Chondrocyte (in vitro differentiated cells): Measurements from ENCODE around the gene LIM2. TPM values are rescaled to one million over a fixed set of nuclear protein-coding genes. Genes with fewer than 3 reads are reported as not detected.
A peak's percentile ranks its signal among the peaks of the same experiment; 100 is the strongest.
"Not testable (repeated sequence)": the region's sequence is repeated elsewhere in the genome, so short reads cannot be mapped to it uniquely, and the experiment has no call there.

ENCODE experiments used
- DNase-seq: peaks from one replicate; pipeline ENCODE4 v3.0.0; 2021; ENCODE audit warnings: mixed read lengths, low spot score
- H3K27ac Mint-ChIP-seq: one replicate; pipeline ENCODE4 v1.8.0; 2021; ENCODE audit warnings: mild to moderate bottlenecking, moderate library complexity, mixed read lengths; ENCODE audit not compliant: unreplicated experiment
- H3K27me3 Mint-ChIP-seq: 2 replicates; pipeline ENCODE4 v1.8.0; 2021; ENCODE audit warnings: low read depth, mixed read lengths
- H3K36me3 Mint-ChIP-seq: 2 replicates; pipeline ENCODE4 v1.8.0; 2021; ENCODE audit warnings: low read depth, mixed read lengths
- H3K4me1 Mint-ChIP-seq: 2 replicates; pipeline ENCODE4 v1.8.0; 2021; ENCODE audit warnings: low read depth, mild to moderate bottlenecking, mixed read lengths
- H3K4me3 Mint-ChIP-seq: one replicate; pipeline ENCODE4 v1.8.0; 2021; ENCODE audit warnings: mild to moderate bottlenecking, moderate library complexity, mixed read lengths; ENCODE audit not compliant: unreplicated experiment
- H3K9me3 Mint-ChIP-seq: 2 replicates; pipeline ENCODE4 v1.8.0; 2021; ENCODE audit warnings: low read depth, mixed read lengths
- total RNA-seq: library from RNA; stranded (reverse); gene quantifications from 3 replicates; pipeline ENCODE4 v1.2.1, GENCODE V29; 2021
- TF ChIP-seq, protein P1 (sequence below): fragments of 200-600 bp; sonication (generic); IDR thresholded peaks from 2 replicates; pipeline ENCODE4 v1.5.0; 2021; ENCODE audit warnings: antibody characterized with exemption, mild to moderate bottlenecking, moderate library complexity

LIM2 gene
- total RNA-seq, 1 donor from 2014 or later = not detected

DNA sequence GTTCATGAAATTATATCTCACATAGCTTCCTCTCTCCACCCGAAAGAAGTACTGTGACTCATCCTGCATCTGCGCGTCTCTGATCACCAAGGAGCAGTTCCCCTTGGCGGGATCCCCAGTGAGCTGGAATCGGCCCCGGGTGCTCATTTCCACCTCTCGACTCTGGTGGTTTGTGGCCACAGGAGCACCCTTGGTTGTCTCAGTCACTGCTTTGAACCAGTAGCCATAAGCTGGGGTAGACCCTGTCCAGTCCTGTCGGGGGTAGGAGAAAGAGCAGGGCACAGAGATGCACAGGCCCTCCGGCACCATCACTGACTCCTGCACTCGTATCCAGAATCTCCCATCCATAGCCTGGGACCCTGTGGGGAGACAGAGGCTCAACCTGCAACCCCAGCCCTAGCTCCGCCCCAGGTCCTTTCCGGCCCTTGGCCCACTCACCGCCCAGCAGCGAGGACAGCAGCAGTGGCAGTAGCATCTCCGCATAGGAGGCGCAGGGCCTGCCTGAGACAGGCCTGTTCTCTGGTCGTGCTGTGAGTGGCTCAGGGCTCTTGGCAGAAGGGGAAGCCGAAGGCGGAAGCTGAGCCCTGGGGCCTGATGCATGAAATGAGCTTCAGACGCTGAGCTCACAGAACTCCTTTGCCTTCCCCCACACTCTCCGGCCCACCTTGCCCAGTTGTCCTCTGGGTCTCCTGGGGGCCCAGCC lies 29.5 kb upstream of the LIM2 start, which contains the start of gene SIGLEC10:
TSS of gene SIGLEC10 (minus strand) at position 536 of the 703 bp plus-strand sequence. CDS start at position 475, 61 bp downstream.
- no peak for DNase-seq
- Mint-ChIP-seq H3K36me3 (no peaks in the 10 kb centered on the region), H3K27me3 (no peaks in the 10 kb centered on the region), H3K4me3 (no peak within 1 kb of the TSS), H3K9me3 (no peaks in the 10 kb centered on the region), H3K27ac (no peak within 1 kb of the TSS), H3K4me1 (no peaks in the 10 kb centered on the region)
- TF ChIP-seq, protein P1, sequence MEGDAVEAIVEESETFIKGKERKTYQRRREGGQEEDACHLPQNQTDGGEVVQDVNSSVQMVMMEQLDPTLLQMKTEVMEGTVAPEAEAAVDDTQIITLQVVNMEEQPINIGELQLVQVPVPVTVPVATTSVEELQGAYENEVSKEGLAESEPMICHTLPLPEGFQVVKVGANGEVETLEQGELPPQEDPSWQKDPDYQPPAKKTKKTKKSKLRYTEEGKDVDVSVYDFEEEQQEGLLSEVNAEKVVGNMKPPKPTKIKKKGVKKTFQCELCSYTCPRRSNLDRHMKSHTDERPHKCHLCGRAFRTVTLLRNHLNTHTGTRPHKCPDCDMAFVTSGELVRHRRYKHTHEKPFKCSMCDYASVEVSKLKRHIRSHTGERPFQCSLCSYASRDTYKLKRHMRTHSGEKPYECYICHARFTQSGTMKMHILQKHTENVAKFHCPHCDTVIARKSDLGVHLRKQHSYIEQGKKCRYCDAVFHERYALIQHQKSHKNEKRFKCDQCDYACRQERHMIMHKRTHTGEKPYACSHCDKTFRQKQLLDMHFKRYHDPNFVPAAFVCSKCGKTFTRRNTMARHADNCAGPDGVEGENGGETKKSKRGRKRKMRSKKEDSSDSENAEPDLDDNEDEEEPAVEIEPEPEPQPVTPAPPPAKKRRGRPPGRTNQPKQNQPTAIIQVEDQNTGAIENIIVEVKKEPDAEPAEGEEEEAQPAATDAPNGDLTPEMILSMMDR = no peak

DNA sequence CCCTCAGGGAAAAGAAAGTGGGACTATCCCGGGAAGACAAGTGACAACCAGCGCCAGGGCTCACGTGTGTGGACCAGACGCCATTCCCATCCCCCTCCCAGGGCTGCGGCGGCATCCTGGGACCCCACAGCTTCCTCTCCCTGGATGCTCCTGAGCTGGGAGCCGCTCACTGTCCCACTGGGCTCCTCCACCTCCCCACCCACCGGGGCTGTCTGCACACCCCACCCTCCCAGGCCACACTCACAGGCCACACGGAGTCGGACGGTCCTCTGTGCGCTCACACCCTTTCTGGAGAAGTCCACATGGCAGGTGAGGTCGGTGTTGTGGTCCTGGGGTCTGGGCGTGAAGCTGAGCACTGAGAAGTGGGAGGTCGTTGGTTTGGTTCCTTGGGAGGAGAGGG lies 28.6 kb upstream of the LIM2 start:
- H3K36me3 Mint-ChIP-seq, H3K4me1 Mint-ChIP-seq, H3K4me3 Mint-ChIP-seq, H3K27me3 Mint-ChIP-seq, H3K9me3 Mint-ChIP-seq, DNase-seq, H3K27ac Mint-ChIP-seq: not testable (repeated sequence)

DNA sequence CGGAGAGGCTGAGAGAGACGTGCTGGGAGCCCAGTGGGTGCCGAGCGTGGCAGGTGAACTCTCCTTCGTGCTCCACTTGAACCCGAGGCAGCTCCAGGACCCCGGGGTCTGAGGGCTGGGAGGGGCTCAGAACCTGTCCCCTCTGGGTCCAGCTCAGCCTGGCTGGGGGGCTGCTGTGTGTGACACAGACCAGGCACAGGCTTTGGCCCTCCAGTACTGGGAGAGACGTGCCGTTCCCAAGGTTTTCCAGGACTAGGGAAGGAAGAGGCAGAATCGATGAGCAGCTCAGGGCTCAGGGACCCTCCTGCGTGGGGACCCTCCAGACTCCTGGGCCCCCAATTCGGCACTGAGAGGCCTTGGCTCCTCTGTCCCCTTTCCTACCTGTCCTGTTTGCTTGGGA lies 27.4 kb upstream of the LIM2 start:
- H3K27ac Mint-ChIP-seq = no peak overlapping the region
- DNase-seq = no peak
- no peaks in the 10 kb centered on the region for H3K36me3 Mint-ChIP-seq
- no peak overlapping the region for H3K4me3 Mint-ChIP-seq
- peaks cover 2% of the 10 kb centered on the region for H3K27me3 Mint-ChIP-seq
- TF ChIP-seq, protein P1 = no peak
- H3K9me3 Mint-ChIP-seq = no peaks in the 10 kb centered on the region
- no peaks in the 10 kb centered on the region for H3K4me1 Mint-ChIP-seq

DNA sequence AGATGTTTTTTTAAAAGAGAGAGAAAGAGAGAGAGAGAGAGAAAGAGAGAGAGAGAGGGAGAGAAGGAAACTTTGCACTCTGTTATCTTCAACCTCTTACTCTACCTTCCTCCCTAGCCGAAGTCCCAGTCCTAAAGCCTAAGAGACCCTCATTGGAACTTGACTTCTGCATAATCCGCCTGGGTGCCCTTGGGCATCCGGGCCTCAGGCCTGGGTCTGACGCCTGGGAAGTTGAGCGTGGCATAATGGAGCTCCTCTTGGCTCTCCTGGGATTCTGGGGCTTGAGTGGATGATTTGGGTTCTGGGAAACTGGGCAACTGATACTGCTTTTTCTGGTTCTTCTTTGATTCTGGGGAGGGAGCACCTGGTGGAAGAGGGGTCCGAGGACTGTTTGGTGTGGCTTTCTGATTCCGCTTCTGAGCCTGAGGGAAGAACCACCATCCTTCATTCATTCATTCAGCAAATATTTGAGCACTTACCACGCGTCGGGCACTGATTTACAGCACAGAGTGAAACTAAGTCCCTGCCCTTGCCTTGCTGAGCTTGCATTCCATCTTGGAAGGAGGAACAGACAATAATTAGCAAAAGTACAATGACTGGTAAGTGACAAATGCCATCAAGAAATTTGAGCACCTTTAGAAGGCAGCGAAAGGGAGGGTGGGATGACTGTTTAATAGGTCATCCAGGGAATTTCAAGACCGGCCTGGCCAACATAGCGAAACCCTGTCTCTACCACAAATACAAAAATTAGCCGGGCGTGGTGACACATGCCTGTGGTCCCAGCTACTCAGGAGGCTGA lies 23.4 kb upstream of the LIM2 start:
- Mint-ChIP-seq H3K9me3 (peaks cover 3% of the 10 kb centered on the region), H3K36me3 (no peaks in the 10 kb centered on the region), H3K27ac (no peak overlapping the region), H3K27me3 (peaks cover 2% of the 10 kb centered on the region), H3K4me1 (peaks cover 3% of the 10 kb centered on the region), H3K4me3 (no peak overlapping the region)
- TF ChIP-seq, protein P1 = no peak
- DNase-seq = no peak

DNA sequence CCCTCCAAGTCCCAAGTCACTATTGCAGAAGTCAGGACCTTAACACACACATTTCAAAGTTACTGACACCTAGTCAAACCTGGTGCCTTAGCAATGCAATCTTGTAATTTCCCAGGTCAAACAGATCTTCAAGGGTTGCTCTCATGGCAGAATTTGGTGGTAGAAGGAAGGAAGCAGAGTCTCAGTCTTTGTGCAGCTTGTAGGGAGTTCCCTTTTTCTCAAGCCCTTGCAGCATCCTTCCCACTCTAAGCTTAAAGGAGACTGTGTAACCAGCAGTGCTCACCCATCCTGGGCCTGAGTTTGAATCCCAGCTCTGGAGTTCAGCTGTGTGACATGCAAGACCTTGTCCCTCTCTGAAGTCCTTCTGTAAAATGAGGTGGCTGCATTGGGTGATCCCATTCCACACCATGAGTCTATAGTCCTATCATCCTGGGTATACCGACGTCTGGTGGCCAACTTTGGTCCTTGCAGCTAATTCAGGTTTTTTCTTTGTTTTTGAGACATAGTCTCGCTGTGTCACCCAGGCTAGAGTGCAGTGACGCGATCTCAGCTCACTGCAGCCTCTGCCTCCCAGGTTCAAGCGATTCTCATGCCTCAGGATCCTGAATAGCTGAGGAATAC lies 19.8 kb upstream of the LIM2 start:
- Mint-ChIP-seq H3K4me1 (peaks cover 3% of the 10 kb centered on the region), H3K4me3 (no peak overlapping the region), H3K9me3 (peaks cover 17% of the 10 kb centered on the region), H3K36me3 (no peaks in the 10 kb centered on the region), H3K27me3 (peaks cover 2% of the 10 kb centered on the region), H3K27ac (no peak overlapping the region)
- no peak for DNase-seq
- TF ChIP-seq, protein P1 = peak; percentile 49
